Amniotic stem cell (primary cell): ENCODE results near the gene CCDC169.
"Not testable (repeated sequence)": the region's sequence is repeated elsewhere in the genome, so short reads cannot be mapped to it uniquely, and the experiment has no call there.

ENCODE experiments used
- DNase-seq: peaks from one replicate; lab custom pipeline; 2025; lab: John Stamatoyannopoulos, UW

Gene CCDC169

GRCh38 chr13:36313047-36313969 is 15.7 kb upstream of the CCDC169 start:
- no peak for DNase-seq

- DNase-seq: no peak
These were observed 12.9 kb upstream of the CCDC169 start for GRCh38 chr13:36310417-36311108.

GRCh38 chr13:36302289-36302688 is 4.7 kb upstream of the CCDC169 start:
- DNase-seq: no peak

- DNase-seq: not testable (repeated sequence)
These were observed 1.9 kb upstream of the CCDC169 start for GRCh38 chr13:36299469-36299868.

- DNase-seq: no peak
These were observed 988 bp upstream of the CCDC169 start for GRCh38 chr13:36298535-36299068.

GRCh38 chr13:36294096-36294495 is 3.5 kb downstream of the CCDC169 start:
- no peak for DNase-seq

GRCh38 chr13:36293497-36293896 is 4.1 kb downstream of the CCDC169 start:
- DNase-seq: no peak

- no peak for DNase-seq
These were observed 8.7 kb downstream of the CCDC169 start for GRCh38 chr13:36288794-36289391.

GRCh38 chr13:36286006-36286405 is 11.6 kb downstream of the CCDC169 start:
- no peak for DNase-seq

GRCh38 chr13:36282821-36283432 is 14.7 kb downstream of the CCDC169 start:
- peak; percentile 18 for DNase-seq

GRCh38 chr13:36275190-36276002 is 22.2 kb downstream of the CCDC169 start:
- peak; percentile 76 for DNase-seq

GRCh38 chr13:36273431-36273830 is 24.2 kb downstream of the CCDC169 start:
- no peak for DNase-seq

- no peak for DNase-seq
These were observed 35.6 kb downstream of the CCDC169 start for GRCh38 chr13:36261976-36262375.

- no peak for DNase-seq
These were observed 36.6 kb downstream of the CCDC169 start for GRCh38 chr13:36261011-36261410.

- DNase-seq: no peak
These were observed 38.1 kb downstream of the CCDC169 start for GRCh38 chr13:36259361-36260137.

GRCh38 chr13:36258831-36259230 is 38.8 kb downstream of the CCDC169 start:
- DNase-seq: no peak

GRCh38 chr13:36251526-36251925 is 46.1 kb downstream of the CCDC169 start:
- no peak for DNase-seq

GRCh38 chr13:36251017-36251416 is 46.6 kb downstream of the CCDC169 start:
- DNase-seq: no peak

- DNase-seq: no peak
These were observed 48.9 kb downstream of the CCDC169 start for GRCh38 chr13:36248700-36249099.

GRCh38 chr13:36244990-36245389 is 52.6 kb downstream of the CCDC169 start:
- no peak for DNase-seq
